GM23338 (cell line): ENCODE measurements around the gene WDR93. TPM values are rescaled to one million over a fixed set of nuclear protein-coding genes. Genes with fewer than 3 reads are reported as not detected.

Source experiments
- ATAC-seq: fragments of 200-7000 bp; cut with Tn5 transposase; 3 replicates; pipeline ENCODE4 v1.9.1; 2020
- DNase-seq: peaks from one replicate; pipeline ENCODE4 v3.0.0-alpha.2; 2015; ENCODE audit warnings: low spot score
- H2AFZ ChIP-seq: fragments of 200-600 bp; sonication (generic); 2 replicates; pipeline ENCODE4 v1.8.0; 2016; ENCODE audit warnings: antibody characterized with exemption, mild to moderate bottlenecking, moderate library complexity
- H3F3A ChIP-seq: fragments of 200-600 bp; sonication (generic); replicated peaks from 2 replicates; pipeline ENCODE4 v1.8.0; 2017; ENCODE audit warnings: antibody characterized with exemption, mixed run types, low read depth
- H3K27ac ChIP-seq: fragments of 200-600 bp; sonication (generic); 2 replicates; pipeline ENCODE4 v1.6.1; 2016; ENCODE audit warnings: low read depth
- H3K27me3 ChIP-seq: fragments of 200-600 bp; sonication (generic); 2 replicates; pipeline ENCODE4 v1.8.0; 2016; ENCODE audit warnings: mild to moderate bottlenecking, mixed run types, moderate library complexity; ENCODE audit not compliant: insufficient read depth
- H3K36me3 ChIP-seq: fragments of 200-600 bp; sonication (generic); 2 replicates; pipeline ENCODE4 v1.8.0; 2016; ENCODE audit warnings: mild to moderate bottlenecking; ENCODE audit not compliant: insufficient read depth
- H3K4me1 ChIP-seq: fragments of 200-600 bp; sonication (generic); 2 replicates; pipeline ENCODE4 v1.8.0; 2016; ENCODE audit warnings: mild to moderate bottlenecking, moderate library complexity; ENCODE audit not compliant: insufficient read depth
- H3K4me2 ChIP-seq: fragments of 200-600 bp; sonication (generic); 2 replicates; pipeline ENCODE4 v1.7.1; 2017; ENCODE audit warnings: mixed run types
- H3K4me3 ChIP-seq: fragments of 200-600 bp; sonication (generic); 2 replicates; pipeline ENCODE4 v1.6.1; 2016; ENCODE audit warnings: mixed run types
- H3K79me2 ChIP-seq: fragments of 200-600 bp; sonication (generic); replicated peaks from 2 replicates; pipeline ENCODE4 v1.8.0; 2017; ENCODE audit warnings: mild to moderate bottlenecking; ENCODE audit not compliant: insufficient read depth
- H3K9me2 ChIP-seq: fragments of 200-600 bp; sonication (generic); 2 replicates; pipeline ENCODE4 v1.8.0; 2017; ENCODE audit not compliant: insufficient read depth
- H4K20me1 ChIP-seq: fragments of 200-600 bp; sonication (generic); replicated peaks from 2 replicates; pipeline ENCODE4 v1.8.0; 2017; ENCODE audit warnings: mild to moderate bottlenecking; ENCODE audit not compliant: insufficient read depth
- H3K27ac Mint-ChIP-seq: 2 replicates; pipeline ENCODE4 v1.8.0; 2020; ENCODE audit warnings: inconsistent platforms, mild to moderate bottlenecking, moderate library complexity, mixed read lengths
- H3K27me3 Mint-ChIP-seq: 3 replicates; pipeline ENCODE4 v1.8.0; 2022; ENCODE audit warnings: low read depth, mild to moderate bottlenecking, moderate library complexity, mixed read lengths, inconsistent platforms; ENCODE audit not compliant: insufficient read depth, poor library complexity
- H3K36me3 Mint-ChIP-seq: 3 replicates; pipeline ENCODE4 v1.8.0; 2021; ENCODE audit warnings: low read depth, mild to moderate bottlenecking, inconsistent platforms, moderate library complexity, mixed read lengths
- H3K4me1 Mint-ChIP-seq: 3 replicates; pipeline ENCODE4 v1.8.0; 2020; ENCODE audit warnings: mild to moderate bottlenecking, inconsistent platforms, mixed read lengths
- H3K4me3 Mint-ChIP-seq: 3 replicates; pipeline ENCODE4 v1.8.0; 2021; ENCODE audit warnings: moderate library complexity, mild to moderate bottlenecking, inconsistent platforms, mixed read lengths
- H3K9me3 Mint-ChIP-seq: 3 replicates; pipeline ENCODE4 v1.8.0; 2020; ENCODE audit warnings: moderate library complexity, mild to moderate bottlenecking, inconsistent platforms, mixed read lengths
- CREB1 ChIP-seq: fragments of 250-450 bp; sonication (Bioruptor Pico); IDR thresholded peaks from 2 replicates; pipeline ENCODE4 v1.5.0; 2020; ENCODE audit warnings: low read depth, mild to moderate bottlenecking, moderate library complexity
- JUNB ChIP-seq: IDR thresholded peaks from one replicate; pipeline ENCODE4 v1.6.1; 2016; ENCODE audit warnings: antibody characterized with exemption; ENCODE audit not compliant: unreplicated experiment
- NANOG ChIP-seq: IDR thresholded peaks from 2 replicates; pipeline ENCODE4 v1.6.1; 2016; ENCODE audit warnings: antibody characterized with exemption, borderline replicate concordance
- POLR2AphosphoS5 ChIP-seq: IDR thresholded peaks from 2 replicates; pipeline ENCODE4 v1.6.1; 2016; ENCODE audit warnings: antibody characterized with exemption, low read depth
- polyA plus RNA-seq: library from polyadenylated mRNA; unstranded; fragments of >200 nt; fragmentation: Nextera tagmentation; extraction: Ambion mirVana; gene quantifications from 2 replicates; pipeline ENCODE4 v1.2.1, GENCODE V29; 2016
- total RNA-seq: library from RNA; depleted of rRNA; stranded (reverse); fragments of >200 nt; shearing (Covaris generic); gene quantifications from 2 replicates; pipeline ENCODE4 v1.2.3, GENCODE V29; 2014
- TF ChIP-seq, protein P1 (sequence below): fragments of 250-450 bp; sonication (Bioruptor Pico); IDR thresholded peaks from 2 replicates; pipeline ENCODE4 v1.5.0; 2020; ENCODE audit warnings: mild to moderate bottlenecking, moderate library complexity
- TF ChIP-seq, protein P2 (sequence below): IDR thresholded peaks from one replicate; pipeline ENCODE4 v1.6.1; 2018; ENCODE audit warnings: antibody characterized with exemption; ENCODE audit not compliant: unreplicated experiment

The WDR93 gene
- total and polyA plus RNA-seq, 2 experiments from 2014 or later = 0.14 TPM; not detected in 1

DNA sequence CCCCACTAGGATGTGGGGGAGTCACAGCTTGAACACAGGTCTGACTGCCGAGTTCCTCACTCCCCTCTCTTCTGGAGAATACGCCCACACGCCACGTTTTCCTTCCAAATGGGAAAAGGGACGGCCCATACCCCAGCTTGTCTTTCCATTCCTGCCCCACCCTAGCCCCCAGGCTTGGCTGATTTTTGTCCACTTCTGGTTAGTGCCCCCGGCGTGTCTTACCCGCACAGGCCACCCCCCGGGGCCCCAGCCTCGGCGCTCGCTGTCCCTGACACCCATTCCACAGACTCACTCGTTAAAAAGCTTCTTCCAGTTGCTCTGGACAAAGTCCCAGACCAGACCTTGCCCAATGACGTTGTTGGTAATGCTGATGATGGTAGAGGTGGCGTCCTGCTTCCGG lies 100.0 kb downstream of the WDR93 start (continued):
- TF ChIP-seq, protein P1, sequence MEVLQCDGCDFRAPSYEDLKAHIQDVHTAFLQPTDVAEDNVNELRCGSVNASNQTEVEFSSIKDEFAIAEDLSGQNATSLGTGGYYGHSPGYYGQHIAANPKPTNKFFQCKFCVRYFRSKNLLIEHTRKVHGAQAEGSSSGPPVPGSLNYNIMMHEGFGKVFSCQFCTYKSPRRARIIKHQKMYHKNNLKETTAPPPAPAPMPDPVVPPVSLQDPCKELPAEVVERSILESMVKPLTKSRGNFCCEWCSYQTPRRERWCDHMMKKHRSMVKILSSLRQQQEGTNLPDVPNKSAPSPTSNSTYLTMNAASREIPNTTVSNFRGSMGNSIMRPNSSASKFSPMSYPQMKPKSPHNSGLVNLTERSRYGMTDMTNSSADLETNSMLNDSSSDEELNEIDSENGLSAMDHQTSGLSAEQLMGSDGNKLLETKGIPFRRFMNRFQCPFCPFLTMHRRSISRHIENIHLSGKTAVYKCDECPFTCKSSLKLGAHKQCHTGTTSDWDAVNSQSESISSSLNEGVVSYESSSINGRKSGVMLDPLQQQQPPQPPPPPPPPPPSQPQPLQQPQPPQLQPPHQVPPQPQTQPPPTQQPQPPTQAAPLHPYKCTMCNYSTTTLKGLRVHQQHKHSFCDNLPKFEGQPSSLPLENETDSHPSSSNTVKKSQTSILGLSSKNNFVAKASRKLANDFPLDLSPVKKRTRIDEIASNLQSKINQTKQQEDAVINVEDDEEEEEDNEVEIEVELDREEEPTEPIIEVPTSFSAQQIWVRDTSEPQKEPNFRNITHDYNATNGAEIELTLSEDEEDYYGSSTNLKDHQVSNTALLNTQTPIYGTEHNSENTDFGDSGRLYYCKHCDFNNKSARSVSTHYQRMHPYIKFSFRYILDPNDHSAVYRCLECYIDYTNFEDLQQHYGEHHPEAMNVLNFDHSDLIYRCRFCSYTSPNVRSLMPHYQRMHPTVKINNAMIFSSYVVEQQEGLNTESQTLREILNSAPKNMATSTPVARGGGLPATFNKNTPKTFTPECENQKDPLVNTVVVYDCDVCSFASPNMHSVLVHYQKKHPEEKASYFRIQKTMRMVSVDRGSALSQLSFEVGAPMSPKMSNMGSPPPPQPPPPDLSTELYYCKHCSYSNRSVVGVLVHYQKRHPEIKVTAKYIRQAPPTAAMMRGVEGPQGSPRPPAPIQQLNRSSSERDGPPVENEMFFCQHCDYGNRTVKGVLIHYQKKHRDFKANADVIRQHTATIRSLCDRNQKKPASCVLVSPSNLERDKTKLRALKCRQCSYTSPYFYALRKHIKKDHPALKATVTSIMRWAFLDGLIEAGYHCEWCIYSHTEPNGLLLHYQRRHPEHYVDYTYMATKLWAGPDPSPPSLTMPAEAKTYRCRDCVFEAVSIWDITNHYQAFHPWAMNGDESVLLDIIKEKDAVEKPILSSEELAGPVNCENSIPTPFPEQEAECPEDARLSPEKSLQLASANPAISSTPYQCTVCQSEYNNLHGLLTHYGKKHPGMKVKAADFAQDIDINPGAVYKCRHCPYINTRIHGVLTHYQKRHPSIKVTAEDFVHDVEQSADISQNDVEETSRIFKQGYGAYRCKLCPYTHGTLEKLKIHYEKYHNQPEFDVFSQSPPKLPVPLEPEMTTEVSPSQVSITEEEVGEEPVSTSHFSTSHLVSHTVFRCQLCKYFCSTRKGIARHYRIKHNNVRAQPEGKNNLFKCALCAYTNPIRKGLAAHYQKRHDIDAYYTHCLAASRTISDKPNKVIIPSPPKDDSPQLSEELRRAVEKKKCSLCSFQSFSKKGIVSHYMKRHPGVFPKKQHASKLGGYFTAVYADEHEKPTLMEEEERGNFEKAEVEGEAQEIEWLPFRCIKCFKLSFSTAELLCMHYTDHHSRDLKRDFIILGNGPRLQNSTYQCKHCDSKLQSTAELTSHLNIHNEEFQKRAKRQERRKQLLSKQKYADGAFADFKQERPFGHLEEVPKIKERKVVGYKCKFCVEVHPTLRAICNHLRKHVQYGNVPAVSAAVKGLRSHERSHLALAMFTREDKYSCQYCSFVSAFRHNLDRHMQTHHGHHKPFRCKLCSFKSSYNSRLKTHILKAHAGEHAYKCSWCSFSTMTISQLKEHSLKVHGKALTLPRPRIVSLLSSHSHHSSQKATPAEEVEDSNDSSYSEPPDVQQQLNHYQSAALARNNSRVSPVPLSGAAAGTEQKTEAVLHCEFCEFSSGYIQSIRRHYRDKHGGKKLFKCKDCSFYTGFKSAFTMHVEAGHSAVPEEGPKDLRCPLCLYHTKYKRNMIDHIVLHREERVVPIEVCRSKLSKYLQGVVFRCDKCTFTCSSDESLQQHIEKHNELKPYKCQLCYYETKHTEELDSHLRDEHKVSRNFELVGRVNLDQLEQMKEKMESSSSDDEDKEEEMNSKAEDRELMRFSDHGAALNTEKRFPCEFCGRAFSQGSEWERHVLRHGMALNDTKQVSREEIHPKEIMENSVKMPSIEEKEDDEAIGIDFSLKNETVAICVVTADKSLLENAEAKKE (CRISPR knock-in tag) = no peak
- TF ChIP-seq POLR2AphosphoS5 (no peak), NANOG (no peak)
- TF ChIP-seq, protein P2, sequence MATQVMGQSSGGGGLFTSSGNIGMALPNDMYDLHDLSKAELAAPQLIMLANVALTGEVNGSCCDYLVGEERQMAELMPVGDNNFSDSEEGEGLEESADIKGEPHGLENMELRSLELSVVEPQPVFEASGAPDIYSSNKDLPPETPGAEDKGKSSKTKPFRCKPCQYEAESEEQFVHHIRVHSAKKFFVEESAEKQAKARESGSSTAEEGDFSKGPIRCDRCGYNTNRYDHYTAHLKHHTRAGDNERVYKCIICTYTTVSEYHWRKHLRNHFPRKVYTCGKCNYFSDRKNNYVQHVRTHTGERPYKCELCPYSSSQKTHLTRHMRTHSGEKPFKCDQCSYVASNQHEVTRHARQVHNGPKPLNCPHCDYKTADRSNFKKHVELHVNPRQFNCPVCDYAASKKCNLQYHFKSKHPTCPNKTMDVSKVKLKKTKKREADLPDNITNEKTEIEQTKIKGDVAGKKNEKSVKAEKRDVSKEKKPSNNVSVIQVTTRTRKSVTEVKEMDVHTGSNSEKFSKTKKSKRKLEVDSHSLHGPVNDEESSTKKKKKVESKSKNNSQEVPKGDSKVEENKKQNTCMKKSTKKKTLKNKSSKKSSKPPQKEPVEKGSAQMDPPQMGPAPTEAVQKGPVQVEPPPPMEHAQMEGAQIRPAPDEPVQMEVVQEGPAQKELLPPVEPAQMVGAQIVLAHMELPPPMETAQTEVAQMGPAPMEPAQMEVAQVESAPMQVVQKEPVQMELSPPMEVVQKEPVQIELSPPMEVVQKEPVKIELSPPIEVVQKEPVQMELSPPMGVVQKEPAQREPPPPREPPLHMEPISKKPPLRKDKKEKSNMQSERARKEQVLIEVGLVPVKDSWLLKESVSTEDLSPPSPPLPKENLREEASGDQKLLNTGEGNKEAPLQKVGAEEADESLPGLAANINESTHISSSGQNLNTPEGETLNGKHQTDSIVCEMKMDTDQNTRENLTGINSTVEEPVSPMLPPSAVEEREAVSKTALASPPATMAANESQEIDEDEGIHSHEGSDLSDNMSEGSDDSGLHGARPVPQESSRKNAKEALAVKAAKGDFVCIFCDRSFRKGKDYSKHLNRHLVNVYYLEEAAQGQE = no peak

DNA sequence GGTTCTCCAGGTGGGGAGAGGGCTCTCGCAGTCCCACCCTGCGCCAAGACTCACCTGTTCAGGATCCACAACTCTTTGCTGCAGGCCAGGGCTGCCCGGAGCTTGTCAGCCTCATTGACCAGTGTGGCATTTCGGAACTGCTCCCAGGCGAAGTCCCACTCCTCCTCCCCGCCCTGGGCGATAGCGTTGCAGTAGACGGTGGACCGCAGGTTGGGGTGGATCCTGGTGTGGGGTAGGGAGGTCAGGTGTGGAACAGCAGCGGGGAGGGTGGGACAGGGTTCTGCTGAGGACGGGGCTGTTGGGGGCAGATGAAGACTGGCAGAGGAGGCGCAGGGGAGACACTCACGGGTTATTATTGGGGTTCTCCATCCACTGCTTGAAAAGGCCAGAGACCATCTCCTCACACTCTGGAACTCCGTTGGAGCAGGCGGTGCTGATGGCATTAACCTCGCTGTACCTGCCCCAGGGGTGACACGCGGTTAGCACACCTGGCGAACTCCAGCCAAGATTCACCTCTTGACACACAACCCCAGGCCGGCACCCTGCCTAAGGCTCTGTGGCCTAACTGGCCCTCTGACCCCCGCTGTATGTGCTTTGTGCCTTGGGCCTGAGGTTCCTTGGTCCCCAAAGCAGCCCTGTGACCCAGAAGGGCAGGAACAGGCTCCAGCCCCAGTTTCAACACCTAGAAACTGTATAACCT lies 101.6 kb downstream of the WDR93 start:
- DNase-seq (no peak), ATAC-seq (no peak)
- no peaks in the 10 kb centered on the region for H3K36me3 ChIP-seq
- H2AFZ ChIP-seq = no peak overlapping the region
- no peak overlapping the region for H3K27ac ChIP-seq
- H3K9me3 Mint-ChIP-seq = peaks cover 8% of the 10 kb centered on the region; the same call in 1 of the 3 replicates
- no peak overlapping the region for H3K4me3 ChIP-seq
- no peaks in the 10 kb centered on the region for H3K79me2 ChIP-seq
- H3K27me3 ChIP-seq = no peaks in the 10 kb centered on the region
- H3K27ac Mint-ChIP-seq = no peak overlapping the region
- H3F3A ChIP-seq = no peaks in the 10 kb centered on the region
- no peaks in the 10 kb centered on the region for H3K9me2 ChIP-seq
- H3K4me1 Mint-ChIP-seq = no peaks in the 10 kb centered on the region
- H4K20me1 ChIP-seq = no peaks in the 10 kb centered on the region
- H3K27me3 Mint-ChIP-seq = peaks cover 5% of the 10 kb centered on the region
- no peak overlapping the region for H3K4me2 ChIP-seq
- no peaks in the 10 kb centered on the region for H3K4me1 ChIP-seq
- H3K36me3 Mint-ChIP-seq = peaks cover 3% of the 10 kb centered on the region; the same call in 1 of the 3 replicates
- no peak overlapping the region for H3K4me3 Mint-ChIP-seq
- no peak for TF ChIP-seq JUNB
- TF ChIP-seq CREB1 = no peak
